GM21381 (cell line): Measurements from ENCODE around the gene THRSP.
A peak's percentile ranks its signal among the peaks of the same experiment; 100 is the strongest.
"Not testable (repeated sequence)": the region's sequence is repeated elsewhere in the genome, so short reads cannot be mapped to it uniquely, and the experiment has no call there.

ENCODE experiments used
- ATAC-seq: cut with Tn5 transposase; IDR thresholded peaks from one replicate; pipeline ENCODE4 v1.9.1; 2021; ENCODE audit warnings: mild to moderate bottlenecking, moderate library complexity; ENCODE audit not compliant: unreplicated experiment

Gene THRSP

DNA sequence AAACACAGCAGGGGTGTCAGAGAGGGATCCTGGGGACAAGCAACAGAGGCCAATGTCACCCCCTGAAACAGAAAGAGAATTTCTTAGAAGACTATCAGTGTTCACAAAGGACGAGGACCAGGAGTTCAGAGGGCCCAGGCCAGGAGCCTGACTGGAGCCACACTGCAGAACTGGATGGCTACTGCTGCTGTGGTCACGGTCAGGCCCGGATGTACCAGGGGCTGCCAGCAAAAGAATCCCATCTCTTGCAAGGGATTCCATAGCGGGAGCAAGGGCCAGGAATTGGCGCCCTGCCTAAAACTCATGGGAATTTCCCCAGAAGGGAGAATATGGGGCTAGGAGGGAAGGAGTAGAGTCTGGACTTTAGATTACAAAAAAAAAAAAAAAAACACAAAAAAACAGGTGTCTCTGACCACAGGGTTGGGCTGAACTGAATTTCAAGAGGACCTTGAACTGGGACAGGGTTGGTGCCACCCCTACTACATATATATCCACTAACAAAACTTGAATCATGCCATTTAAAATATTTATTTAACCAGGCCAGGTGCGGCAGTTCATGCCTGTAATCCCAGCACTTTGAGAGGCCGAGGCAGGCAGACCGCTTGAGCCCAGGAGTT is 24.9 kb upstream of the THRSP start:
- no peak for ATAC-seq

DNA sequence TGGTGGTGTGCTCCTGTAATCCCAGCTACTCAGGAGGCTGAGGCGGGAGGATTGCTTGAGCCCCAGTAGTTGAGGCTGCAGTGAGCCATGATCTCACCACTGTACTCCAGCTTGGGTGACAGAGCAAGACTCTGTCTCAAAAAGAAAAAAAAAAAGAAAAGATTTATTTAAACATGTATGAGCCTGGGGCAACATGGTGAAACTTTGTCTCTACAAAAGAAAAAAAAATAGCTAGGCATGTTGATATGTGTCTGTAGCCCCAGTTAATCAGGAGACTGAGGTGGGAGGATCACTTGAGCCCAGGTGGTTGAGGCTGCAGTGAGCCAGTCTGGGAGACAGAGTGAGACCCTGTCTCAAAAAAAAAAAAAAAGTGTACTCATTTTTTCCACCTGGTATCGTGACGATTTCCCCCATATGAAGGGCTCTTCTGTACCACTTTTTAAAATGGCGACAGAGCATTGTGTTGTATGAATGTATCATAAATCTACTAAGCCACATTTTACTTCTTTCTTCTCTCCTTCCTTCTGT is 24.2 kb upstream of the THRSP start:
- ATAC-seq, result peak; percentile 9

DNA sequence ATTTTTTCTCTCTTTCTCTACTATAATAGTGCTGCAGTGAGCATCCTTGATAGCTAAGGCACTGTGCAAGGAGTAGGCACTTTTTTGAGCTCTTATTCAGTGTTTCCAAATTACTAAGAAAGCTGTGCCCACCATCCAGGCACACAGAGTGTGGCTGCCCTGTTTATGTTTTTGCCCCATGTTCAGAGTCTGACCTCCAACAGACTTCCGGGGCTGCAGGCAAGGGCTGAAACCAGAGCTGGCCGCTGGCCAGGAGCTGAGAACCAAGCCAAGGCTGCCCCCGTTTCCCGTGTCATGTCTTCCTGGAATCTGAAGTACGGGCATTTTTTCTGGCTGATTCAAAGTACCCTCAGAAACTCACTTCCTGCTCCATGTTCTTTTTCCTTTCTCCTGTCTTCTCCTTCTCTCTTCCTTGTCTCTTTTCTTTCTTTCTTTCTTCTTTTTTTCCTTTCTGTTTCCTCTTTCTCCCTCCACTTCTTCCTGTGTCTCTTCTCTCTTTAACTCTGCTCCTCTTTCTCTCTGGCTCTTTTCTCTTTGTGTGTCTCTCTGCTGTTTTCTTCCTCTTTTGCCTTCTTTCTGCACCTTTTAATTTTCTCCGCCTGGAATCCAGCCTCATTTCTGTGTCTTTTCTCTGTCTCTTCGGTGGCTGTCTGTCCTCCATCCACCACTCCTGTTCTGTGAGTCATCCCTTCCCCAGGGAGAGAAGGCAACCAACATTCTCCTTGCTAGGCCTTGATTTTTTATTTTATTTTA is 23.6 kb upstream of the THRSP start:
- peak; percentile 72 for ATAC-seq

DNA sequence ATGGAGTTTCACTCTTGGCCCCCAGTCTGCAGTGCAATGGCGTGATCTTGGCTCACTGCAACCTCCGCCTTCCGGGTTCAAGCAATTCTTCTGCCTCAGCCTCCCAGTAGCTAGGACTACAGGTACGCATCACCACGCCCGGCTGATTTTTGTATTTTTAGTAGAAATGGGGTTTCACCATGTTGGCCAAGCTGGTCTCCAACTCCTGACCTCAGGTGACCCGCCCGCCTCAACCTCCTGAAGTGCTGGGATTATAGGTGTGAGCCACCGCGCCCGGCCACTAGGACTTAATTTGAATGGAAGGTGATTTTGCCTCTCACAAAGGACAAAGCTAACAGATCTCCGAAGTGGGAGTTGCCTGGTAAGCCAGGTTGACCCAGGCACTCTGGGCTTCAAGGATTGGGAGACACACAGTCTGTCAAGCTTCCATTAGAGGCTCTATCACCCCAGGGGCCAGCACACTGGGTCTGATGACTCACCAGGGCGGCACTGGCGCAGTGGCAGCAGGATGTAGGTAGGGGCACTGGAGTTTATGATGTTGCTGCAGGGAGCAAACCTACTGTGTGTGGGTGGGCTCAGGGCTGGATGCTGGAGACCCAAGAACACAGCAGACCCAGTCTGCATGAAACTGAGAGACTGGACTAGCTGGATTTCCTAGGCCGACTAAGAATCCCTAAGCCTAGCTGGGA is 22.8 kb upstream of the THRSP start:
- no peak for ATAC-seq

DNA sequence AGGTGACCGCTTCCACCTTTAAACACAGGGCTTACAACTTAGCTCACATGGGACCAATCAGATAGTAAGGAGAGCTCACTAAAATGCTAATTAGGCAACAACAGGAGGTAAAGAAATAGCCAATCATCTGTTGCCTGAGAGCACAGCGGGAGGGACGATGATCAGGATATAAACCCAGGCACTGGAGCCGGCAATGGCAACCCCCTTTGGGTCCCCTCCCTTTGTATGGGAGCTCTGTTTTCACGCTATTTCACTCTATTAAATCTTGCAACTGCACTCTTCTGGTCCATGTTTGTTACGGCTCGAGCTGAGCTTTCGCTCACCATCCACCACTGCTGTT is 22.3 kb upstream of the THRSP start:
- not testable (repeated sequence) for ATAC-seq

DNA sequence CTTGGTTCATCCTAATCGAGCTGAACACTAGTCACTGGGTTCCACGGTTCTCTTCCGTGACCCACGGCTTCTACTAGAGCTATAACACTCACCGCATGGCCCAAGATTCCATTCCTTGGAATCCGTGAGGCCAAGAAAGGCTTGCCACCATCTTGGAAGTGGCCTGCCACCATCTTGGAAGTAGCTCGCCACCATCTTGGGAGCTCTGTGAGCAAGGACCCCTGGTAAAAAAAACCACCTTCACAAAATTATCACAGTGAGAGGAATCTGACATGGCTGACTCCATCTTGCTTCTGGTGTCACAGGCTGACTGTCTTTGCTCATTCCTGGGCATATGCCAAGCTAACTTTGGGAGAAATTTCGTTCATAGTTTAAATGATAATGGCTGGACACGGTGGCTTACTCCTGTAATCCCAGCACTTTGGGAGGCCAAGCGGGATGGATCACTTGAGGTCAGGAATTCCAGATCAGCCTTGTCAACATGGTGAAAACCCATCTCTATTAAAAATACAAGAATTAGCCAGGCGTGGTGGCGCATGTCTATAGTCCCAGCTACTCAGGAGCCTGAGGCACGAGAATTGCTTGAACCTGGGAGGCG is 21.7 kb upstream of the THRSP start:
- no peak for ATAC-seq

DNA sequence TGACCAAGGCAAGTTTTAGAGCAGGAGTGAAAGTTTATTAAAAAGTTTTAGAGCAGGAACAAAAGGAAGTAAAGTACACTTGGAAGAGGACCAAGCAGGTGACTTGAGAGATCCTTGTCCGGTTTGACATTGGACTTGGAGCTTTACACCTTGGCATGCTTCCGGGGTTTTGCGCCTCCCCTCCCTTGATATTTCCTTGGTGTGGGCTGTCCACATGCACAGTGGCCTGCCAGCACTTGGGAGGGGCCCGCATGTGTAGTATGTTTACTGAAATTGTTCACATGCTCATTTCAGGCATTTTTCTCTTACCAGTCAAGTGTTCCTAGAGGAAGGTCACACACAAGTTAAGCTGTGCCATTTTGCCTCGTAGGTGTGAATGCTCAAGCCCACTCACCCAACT is 19.0 kb upstream of the THRSP start:
- no peak for ATAC-seq

DNA sequence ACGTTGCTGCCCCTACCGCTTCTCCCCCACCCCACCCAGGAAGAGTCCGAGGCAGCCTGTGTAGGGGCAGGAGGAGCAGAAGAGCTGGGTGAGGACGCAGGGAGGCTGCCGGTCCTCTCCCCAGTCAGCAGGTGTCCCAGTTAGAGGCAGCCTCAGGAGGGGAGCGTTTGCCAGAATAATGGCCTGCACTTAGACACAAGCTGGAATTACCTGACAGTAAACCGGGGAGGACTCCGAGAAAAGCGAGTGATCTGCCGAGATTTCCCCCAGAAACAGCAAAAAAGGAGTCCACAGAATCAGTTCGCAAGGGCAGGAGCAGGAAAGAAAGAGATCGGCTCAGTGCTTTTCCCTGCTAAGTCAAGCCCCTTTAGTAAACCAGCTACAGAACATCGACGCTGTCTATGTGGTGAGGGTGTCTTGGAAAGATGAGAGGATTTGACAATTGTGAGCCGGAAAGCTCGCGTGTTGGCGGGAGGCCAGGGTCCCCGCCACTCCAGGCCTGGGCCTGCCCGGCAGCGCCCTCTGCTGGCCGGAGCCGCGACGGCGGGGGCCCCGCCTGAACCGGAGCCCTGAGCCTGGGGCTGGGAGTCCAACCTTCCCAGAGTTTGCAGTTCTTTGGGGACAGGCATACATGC is 17.7 kb upstream of the THRSP start:
- peak; percentile 70 for ATAC-seq

DNA sequence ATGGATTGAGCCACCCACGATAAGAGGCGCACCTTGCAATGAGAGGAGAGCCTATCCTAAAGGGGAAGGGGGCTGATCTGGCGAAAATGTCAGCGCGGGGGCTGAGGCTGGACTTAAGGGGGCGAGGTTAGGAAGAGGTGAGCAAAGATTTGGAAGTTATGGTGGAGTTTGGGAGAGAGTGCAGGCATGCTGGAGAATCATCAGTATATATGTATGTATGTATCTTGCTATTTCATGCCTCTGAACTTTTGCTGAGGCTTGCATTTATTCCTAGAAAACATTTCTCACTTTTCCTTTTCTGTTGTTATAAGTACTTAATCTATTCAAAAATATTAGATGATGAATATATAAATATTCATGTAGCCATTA is 17.2 kb upstream of the THRSP start:
- no peak for ATAC-seq

DNA sequence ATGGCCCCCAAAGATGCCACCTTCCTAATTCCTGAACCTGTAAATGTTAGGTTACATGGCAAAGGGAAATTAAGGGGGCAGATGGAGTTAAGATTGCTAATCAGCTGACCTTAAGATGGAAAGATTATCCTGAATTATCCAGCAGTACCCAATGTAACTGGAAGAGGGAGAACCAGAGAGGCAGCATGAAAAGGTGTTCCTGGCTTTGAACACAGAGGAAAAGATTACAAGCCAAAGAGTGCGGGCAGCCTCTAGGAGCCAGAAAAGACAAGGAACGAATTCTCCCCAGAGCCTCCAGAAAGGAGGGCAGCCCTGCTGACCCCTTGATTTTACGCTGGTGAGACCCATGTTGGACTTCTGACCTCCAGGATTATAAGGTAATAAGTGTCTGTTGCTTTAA is 15.1 kb upstream of the THRSP start:
- ATAC-seq, result no peak

DNA sequence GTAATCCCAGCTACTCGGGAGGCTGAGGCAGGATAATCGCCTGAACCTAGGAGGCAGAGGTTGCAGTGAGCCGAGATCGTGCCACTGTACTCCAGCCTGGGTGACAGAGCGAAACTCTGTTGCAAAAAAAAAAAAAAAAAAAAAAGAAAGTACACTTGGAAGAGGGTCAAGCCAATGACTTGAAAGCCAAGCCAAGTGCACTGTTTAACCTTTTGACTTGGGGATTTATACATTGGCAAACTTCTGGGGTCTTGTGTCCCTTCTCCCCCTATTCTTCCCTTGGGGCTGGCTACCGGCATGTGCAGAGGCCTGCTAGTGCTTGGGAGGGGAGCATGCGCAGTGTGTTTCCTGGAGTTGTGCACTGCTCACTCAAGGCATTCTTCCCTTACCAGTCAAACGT is 14.3 kb upstream of the THRSP start:
- no peak for ATAC-seq

DNA sequence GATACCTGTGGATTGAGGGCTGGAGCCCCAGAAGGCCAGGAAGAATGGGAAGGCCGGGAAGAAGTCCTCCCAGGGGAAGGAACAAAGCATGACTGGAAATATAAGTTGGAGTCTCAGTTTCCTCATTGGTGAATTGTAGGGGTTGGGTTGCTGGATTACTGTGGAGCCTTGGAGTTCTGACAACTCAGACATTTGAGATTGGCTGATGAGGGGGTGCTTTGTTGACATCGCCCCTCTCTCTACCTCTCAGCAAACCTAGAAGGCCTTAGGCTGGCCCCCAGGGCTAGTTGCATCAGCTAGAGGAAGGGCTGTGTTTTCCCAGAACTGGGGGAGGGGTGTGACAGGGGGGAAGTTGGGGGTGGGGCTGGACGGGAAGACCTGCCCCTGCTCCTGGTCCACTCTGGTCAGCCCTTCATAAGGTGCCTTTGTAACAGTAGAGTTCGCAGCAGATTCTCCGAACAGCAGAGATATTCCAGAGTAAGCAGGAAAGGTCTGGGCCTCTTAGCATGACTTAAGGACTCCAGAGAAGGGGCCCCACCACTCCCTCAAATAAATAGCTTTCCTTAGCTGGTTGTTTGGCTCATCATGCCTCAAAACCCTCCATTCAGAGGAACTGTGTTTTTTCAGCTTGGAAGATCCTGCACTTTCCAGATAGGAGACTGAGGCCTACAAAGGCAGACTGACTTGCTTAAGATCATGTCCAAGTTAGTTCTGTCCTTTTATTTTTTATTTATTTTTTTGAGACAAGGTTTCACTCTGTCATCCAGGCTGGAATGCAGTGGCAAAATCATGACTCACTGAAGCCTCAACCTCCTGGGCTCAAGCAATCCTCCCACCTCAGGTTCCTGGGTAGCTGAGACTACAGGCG is 12.5 kb upstream of the THRSP start:
- no peak for ATAC-seq

DNA sequence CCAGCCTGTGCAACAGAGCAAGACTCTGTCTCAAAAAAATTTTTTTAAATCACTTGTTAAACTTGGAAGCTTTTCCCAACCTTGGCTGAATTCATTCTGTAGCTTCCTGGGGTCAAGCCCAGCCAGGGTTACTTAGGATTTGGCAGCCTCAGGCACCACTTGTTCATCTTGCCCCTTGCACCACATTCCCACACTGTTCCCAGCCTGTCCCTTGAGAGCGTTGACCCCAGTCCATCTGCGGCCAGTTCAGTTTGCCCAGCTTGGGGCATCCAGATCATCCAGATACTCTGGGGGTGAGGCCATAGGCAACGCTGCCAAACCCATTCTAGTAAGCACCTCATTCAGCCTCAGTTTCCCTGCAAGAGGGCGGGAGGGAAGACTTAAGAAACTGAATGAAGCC is 8.7 kb upstream of the THRSP start:
- no peak for ATAC-seq

DNA sequence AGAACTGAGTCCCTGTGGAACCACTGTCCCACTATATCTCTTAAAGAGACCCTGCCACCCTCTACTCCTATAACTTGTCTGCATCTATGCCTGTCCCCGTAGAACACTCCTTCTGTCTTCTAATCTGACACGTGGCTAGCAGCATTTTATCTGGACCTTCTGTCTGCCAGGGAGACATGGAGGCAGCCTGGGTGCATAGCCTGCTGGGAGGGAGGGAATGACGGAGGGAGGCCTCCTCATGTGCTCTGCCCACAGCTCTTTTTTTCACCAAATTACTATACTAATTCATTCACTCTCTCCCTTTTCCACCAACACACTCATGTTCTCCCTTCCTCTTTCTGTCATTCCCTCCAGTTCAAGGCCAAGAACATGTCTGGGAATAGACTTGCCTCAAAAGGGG is 7.6 kb upstream of the THRSP start:
- no peak for ATAC-seq

DNA sequence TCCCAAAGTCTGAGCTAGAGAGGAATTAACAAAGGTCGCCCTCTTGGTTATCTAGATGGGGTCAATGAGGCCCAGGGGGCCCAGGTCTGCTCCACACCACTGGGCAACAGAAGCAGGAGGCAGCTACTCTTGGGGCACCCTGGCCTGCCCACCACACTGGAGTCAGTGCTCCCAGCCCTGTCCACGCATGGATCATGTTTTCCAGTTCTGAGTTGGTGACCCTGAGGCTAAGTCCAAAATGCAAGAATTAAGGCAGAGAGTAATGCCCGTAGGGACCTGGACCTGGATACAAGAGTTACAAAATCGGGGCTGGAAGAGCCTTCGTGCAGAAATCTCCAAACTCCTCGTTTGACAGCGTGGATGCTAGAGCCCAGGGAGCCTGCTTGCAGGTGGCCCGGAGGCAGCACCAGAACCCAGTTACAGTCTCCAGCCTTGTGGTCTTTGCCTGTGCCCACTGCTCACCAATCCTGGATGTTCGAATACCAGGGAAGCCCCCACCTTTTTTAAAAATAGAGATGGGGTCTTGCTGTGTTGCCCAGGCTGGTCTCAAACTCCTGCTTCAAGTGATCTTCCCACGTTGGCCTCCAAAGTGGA is 6.1 kb upstream of the THRSP start:
- ATAC-seq, result no peak

DNA sequence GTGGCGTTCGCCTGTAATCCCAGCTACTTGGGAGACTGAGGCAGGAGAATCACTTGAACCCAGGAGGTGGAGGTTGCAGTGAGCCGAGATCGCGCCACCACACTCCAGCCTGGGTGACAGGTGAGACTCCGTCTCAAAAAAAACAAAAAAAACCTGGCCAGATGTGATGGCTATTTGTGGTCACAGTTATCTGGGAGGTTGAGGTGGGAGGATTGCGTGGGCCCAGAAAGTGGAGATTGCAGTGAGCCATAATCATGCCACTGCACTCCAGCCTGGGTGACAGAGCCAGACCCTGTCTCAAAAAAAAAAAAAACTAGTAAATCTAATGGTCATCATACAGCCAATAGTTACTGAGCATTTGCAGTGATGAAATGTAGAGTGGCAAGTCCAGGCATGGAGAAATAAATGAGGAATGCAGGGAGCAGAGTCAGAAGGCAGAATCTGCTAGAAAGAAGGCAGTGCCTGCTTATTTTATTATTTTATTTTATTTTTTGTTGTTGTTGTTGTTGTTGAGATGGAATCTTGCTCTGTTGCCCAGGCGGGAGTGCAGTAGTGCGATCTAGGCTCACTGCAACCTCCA is 3.8 kb upstream of the THRSP start:
- ATAC-seq, result not testable (repeated sequence)

DNA sequence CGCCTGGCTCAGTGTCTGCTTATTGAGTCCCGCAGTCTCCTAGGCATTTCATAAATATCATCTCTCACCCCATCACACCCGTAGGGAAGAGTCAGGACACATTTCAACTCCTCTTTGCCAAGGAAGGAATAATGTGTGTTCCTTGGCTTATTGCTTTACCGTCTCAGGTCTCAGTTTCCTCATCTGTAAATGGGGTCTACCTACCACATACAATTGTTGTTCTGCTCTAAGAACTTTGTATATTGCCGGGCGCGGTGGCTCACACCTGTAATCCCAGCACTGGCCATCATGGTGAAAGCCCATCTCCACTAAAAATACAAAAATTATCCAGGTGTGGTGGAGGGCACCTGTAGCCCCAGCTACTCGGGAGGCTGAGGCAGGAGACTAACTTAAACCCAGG is 3.1 kb upstream of the THRSP start:
- ATAC-seq, result no peak

DNA sequence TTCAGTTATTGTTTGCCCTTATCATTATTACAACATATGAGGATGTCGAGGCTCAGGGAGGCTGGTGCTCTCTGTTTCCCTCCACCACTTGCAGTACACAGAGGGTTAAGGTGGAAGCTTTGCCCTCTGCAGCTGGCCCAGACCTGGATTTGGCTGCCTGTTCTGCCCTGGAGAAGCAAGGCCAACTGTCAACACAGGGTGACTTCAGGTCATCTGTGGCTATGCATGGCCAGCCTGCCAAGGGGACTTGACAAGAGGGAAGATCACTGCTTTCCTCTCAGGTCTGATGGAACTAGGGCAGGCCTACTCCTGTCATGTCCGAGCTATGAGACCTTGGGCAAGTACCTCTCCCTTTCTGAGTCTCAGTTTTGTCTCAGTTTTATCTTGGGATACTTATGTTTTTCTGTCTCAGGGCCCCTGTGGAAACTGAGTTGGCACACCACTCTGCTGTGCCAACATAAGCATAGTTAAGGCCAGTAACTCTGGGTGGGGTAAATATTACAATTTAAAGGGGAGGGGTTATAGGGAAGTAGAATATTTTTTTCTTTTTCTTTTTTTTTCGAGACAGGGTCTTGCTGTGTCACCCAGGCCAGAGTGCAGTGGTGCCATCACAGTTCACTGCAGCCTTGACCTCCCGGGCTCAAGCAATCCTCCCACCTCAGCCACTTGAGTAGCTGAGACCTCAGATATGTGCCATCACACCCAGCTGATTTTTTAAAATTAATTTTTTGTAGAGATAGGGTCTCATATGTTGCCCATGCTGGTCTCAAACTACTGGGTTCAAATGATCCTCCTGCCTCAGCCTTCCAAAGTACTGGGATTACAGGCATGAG is 2.4 kb upstream of the THRSP start:
- ATAC-seq, result no peak

DNA sequence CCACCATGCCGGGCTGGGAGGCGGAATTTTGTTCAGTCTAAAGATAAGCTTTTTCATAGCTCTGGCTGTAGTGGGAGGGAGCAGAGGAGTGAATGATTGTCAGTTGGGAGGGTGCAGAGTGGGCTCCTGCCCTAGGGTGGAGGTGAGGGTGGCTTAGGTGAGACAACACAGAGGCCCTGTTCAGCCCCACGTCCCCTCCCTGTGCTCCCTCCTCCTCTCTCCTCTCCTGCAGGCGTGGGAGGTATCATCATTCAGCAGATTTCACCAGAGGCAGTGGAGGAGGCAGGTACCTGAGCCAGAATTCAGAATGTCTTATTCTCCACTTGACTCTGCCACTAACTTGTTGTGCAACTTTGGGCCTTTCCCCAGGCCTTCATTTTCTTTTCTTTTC is 1.7 kb upstream of the THRSP start:
- ATAC-seq, result no peak
